A549 treated with CORT108297 at 1 μM for 4 hours (cell line): ENCODE results near the gene GSG1. TPM values are rescaled to one million over a fixed set of nuclear protein-coding genes. Genes with fewer than 3 reads are reported as not detected.

Experiments used
- total RNA-seq: library from RNA; stranded (reverse); fragments of 200-300 nt; extraction: Qiagen RNA extraction; gene quantifications from 5 replicates; pipeline ENCODE4 v1.2.3, GENCODE V29; 2022

Gene GSG1
- total RNA-seq = 0.29 to 0.57 TPM (median 0.34 TPM) in 5 replicates

DNA sequence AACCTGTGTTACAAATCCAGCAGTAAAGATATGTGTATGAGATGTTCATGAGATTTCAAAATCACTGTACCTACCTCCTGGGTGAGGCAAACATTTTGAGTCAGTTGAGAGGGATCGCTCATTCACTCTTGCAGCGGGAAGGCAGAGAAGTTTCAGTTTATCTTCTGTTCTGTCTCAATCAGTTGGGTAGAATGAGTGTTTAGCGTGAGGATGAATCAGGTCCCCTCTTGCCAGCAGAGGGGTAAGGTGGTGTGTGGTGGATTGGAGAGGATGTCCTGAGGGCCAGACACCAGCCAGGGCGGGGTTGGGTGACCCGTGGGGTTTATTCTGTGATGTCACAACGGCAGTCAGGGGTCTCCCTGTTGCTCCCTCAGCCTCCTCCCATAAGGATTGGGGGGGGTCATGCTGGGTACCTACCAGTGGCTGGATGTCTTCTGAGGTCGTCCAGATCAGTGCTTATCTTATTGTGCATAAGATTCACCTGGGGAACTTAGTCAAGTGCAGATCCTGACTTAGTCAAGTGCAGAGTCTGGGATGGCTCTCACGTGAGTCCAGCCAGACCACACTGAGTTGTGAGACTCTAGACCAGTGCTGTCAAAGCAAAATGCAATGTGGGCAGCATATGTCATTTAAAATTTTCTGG, at the start of gene GSG1:
GSG1 (minus strand) TSS at position 277 of the 643 bp plus-strand sequence; CDS start at position 122, 155 bp downstream.

DNA sequence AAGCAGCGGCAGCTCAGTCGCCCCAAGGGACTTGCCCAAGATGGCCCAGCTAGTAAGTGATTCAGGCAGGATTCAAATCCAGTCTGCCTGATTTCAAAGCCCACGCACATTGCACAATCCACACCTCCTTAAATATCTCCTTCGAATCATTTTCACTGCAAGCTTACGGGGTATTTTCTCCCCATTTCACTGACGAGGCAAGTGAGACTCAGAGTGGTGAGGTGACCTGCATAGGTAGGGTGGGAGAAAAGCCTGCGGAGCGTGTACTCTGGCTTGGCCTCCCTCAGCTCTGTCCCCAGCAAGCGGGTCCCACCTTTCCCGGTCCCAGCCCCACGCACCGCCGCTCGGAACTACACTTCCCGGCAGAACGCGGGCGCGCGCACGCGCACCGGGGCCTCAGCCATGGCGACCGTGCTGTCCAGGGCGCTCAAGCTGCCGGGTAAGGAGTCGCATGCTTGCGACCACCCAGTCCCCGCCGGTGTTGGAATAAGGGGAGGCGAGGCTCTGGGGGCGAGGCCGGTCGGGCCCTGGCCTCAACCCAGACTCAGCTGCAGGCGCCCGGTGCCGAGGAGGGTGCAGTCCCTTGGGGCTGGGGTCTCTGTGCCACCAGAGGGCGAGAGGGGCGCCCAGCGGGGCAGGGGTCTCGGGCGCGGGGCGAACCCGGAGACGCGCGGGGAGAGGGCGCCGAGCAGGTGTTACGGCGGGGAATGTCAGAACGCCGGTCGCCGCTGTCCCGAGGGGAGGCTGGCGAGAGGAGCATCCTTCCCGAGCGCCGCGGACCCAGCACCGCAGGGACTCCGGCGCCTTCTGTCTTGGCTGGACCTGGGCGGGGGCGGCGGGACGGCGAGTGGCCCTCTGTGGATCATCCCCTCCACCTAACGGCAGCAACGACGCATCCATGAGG, 59.2 kb downstream of the GSG1 start, which contains the start of gene FAM234B:
FAM234B (plus strand) TSS at position 380 of the 904 bp plus-strand sequence; CDS start at position 403, 23 bp downstream.

Other genes starting within 250 kb of the GSG1 start
- 308 to 507 TPM (median 449 TPM) in 5 replicates for gene GPRC5A, start 212.1 kb downstream of the GSG1 start, total RNA-seq
- not detected in 5 replicates for gene GPRC5D, start 151.5 kb downstream of the GSG1 start, total RNA-seq
- 56.2 to 63.6 TPM (median 57.6 TPM) in 5 replicates for gene HEBP1, start 103.4 kb downstream of the GSG1 start, total RNA-seq
- 3.3 to 4.3 TPM (median 4.2 TPM) in 5 replicates for gene FAM234B, start 59.3 kb downstream of the GSG1 start, total RNA-seq
- gene EMP1, start 93.1 kb upstream of the GSG1 start, total RNA-seq = 87.2 to 119 TPM (median 113 TPM) in 5 replicates